Caco-2 (cell line): Measurements from ENCODE around the gene PHF5A. TPM values are rescaled to one million over a fixed set of nuclear protein-coding genes. Genes with fewer than 3 reads are reported as not detected.
"Not testable (repeated sequence)": the region's sequence is repeated elsewhere in the genome, so short reads cannot be mapped to it uniquely, and the experiment has no call there.

ENCODE experiments used
- BruUV-seq: library from RNA; stranded (reverse); fragments of 400-500 nt; replicated peaks from 2 replicates; lab custom pipeline; 2021; lab: Mats Ljungman, UMichigan
- CTCF ChIA-PET: fragments of 300-600 bp; sonication (Branson Sonifier 250); formaldehyde crosslinking; loops from one replicate; lab custom pipeline; 2022; ENCODE audit warnings: antibody characterized with exemption; lab: Charles Lee
- POLR2A ChIA-PET: fragments of 300-600 bp; sonication (Branson Sonifier 250); formaldehyde crosslinking; loops from one replicate; lab custom pipeline; 2022; ENCODE audit warnings: antibody characterized with exemption; lab: Charles Lee
- DNase-seq, 2 experiments: peaks; one replicate each; pipeline versions ENCODE4 v3.0.0 to v3.0.0-alpha.2; 2020 to 2022
- H3K27me3 ChIP-seq: replicated peaks from 2 replicates; pipeline ENCODE4 v1.6.0; 2011; ENCODE audit warnings: low read length; ENCODE audit not compliant: control insufficient read depth, insufficient read depth
- H3K36me3 ChIP-seq: 2 replicates; pipeline ENCODE4 v1.5.1; 2011; ENCODE audit warnings: low read length; ENCODE audit not compliant: control insufficient read depth, insufficient read depth
- H3K4me1 ChIP-seq: fragments of 250-450 bp; sonication (Bioruptor Pico); 2 replicates; pipeline ENCODE4 v1.5.1; 2020; ENCODE audit warnings: mild to moderate bottlenecking
- H3K4me3 ChIP-seq: 2 replicates; pipeline ENCODE4 v1.5.1; 2011; ENCODE audit warnings: low read depth, mild to moderate bottlenecking, control low read depth, low read length
- H3K9me3 ChIP-seq: fragments of 250-450 bp; sonication (Bioruptor Pico); 2 replicates; pipeline ENCODE4 v1.5.1; 2020; ENCODE audit warnings: mild to moderate bottlenecking, moderate library complexity
- H3K27ac Mint-ChIP-seq: one replicate; pipeline ENCODE4 v1.8.0; 2022; ENCODE audit warnings: mixed read lengths; ENCODE audit not compliant: unreplicated experiment
- H3K27me3 Mint-ChIP-seq: one replicate; pipeline ENCODE4 v1.8.0; 2022; ENCODE audit warnings: mixed read lengths; ENCODE audit not compliant: insufficient read depth, unreplicated experiment
- H3K36me3 Mint-ChIP-seq: one replicate; pipeline ENCODE4 v1.8.0; 2022; ENCODE audit warnings: mild to moderate bottlenecking, mixed read lengths; ENCODE audit not compliant: insufficient read depth, unreplicated experiment
- H3K4me1 Mint-ChIP-seq: one replicate; pipeline ENCODE4 v1.8.0; 2022; ENCODE audit warnings: low read depth, mixed read lengths; ENCODE audit not compliant: unreplicated experiment
- H3K4me3 Mint-ChIP-seq: one replicate; pipeline ENCODE4 v1.8.0; 2022; ENCODE audit warnings: mild to moderate bottlenecking, moderate library complexity, mixed read lengths; ENCODE audit not compliant: unreplicated experiment
- H3K9me3 Mint-ChIP-seq: one replicate; pipeline ENCODE4 v1.8.0; 2022; ENCODE audit warnings: mixed read lengths; ENCODE audit not compliant: unreplicated experiment
- intact Hi-C: fragments of 100-400 bp; cut with micrococcal nuclease; formaldehyde crosslinking; loops from one replicate; pipeline ENCODE4 v1.10.0; 2022; ENCODE audit not compliant: unreplicated experiment
- total RNA-seq: library from RNA; stranded (reverse); gene quantifications from 2 replicates; pipeline ENCODE4 v1.2.3, GENCODE V29; 2022
- TF ChIP-seq, protein P1 (sequence below), 2 experiments: fragments of 200-600 bp in 1 of 2; IDR thresholded peaks; 1 replicate in 1 of 2; 2 replicates in 1 of 2; pipeline versions ENCODE4 v1.5.1 to v1.8.0; 2011 to 2022; ENCODE audit warnings: antibody characterized with exemption in 1 of 2, control low read depth in 1 of 2, inconsistent platforms in 1 of 2, low read depth in 1 of 2, low read length in 1 of 2, mild to moderate bottlenecking in 1 of 2, moderate library complexity in 1 of 2; ENCODE audit not compliant: insufficient read depth in 1 of 2, severe bottlenecking in 1 of 2, unreplicated experiment in 1 of 2

PHF5A gene
- total RNA-seq, 1 experiment from 2014 or later = 78.6 TPM

DNA sequence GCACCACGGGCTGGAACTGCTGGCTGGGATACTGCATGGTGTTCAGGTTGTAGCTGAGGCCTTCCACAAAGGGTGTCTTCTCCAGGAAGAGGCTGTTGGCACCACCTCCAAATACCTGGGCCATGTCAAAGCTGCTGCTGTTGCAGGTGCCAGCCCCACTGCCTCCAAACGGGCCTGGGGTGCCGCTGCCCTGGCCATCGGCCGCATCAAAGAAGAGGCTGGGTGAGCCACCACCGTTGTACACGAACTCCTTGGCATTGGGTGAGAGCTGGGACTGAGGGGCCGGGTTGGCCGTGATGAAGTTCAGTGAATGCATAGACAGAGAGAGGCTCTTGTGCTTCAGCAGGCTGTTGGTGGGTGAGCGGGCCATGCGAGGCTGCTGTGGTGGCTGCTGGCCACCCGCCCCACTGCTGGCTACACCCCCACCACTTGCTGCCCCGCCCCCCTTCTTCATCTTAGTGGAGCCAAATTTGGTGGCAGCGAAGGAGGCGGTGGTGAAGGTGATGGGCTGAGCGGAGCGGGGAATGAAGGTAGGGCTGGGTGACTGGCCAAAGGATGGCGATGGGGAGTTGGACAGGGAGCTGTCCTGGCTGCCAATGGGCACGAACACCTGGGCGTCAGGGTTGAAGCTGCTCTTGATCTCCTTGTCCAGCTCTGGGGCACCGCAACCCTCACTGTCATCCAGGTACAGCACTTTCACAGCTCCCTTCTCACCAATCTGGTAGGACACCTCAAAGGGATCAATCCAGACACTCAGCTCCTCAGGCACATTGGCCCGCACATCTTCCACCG is 32.0 kb downstream of the PHF5A start:
- ChIA-PET POLR2A (interaction anchor here (0.6 kb wide), 1 partner anchor 909 kb away, joined by 6 read pairs; no protein-coding TSS in a partner anchor), CTCF (no interaction called here)
- intact Hi-C loops = no loop called here
- no TSS peak for BruUV-seq
- Histone ChIP-seq H3K9me3 (no peaks in the 10 kb centered on the region), H3K4me3 (no peak overlapping the region), H3K27me3 (no peaks in the 10 kb centered on the region), H3K36me3 (peaks cover 3% of the 10 kb centered on the region), H3K4me1 (no peaks in the 10 kb centered on the region)
- no peaks in the 10 kb centered on the region for H3K27me3 Mint-ChIP-seq
- no peak for DNase-seq
- peaks cover 84% of the 10 kb centered on the region for H3K36me3 Mint-ChIP-seq
- TF ChIP-seq, protein P1, sequence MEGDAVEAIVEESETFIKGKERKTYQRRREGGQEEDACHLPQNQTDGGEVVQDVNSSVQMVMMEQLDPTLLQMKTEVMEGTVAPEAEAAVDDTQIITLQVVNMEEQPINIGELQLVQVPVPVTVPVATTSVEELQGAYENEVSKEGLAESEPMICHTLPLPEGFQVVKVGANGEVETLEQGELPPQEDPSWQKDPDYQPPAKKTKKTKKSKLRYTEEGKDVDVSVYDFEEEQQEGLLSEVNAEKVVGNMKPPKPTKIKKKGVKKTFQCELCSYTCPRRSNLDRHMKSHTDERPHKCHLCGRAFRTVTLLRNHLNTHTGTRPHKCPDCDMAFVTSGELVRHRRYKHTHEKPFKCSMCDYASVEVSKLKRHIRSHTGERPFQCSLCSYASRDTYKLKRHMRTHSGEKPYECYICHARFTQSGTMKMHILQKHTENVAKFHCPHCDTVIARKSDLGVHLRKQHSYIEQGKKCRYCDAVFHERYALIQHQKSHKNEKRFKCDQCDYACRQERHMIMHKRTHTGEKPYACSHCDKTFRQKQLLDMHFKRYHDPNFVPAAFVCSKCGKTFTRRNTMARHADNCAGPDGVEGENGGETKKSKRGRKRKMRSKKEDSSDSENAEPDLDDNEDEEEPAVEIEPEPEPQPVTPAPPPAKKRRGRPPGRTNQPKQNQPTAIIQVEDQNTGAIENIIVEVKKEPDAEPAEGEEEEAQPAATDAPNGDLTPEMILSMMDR (IDR thresholded peaks at IDR 0.05; ENCODE audit: insufficient read depth in 1 of 2, low read depth in 1 of 2, low read length in 1 of 2, severe bottlenecking in 1 of 2, unreplicated experiment in 1 of 2) = no peak
- no peak overlapping the region for H3K27ac Mint-ChIP-seq
- H3K4me1 Mint-ChIP-seq = no peaks in the 10 kb centered on the region
- no peak overlapping the region for H3K4me3 Mint-ChIP-seq
- H3K9me3 Mint-ChIP-seq = no peaks in the 10 kb centered on the region

DNA sequence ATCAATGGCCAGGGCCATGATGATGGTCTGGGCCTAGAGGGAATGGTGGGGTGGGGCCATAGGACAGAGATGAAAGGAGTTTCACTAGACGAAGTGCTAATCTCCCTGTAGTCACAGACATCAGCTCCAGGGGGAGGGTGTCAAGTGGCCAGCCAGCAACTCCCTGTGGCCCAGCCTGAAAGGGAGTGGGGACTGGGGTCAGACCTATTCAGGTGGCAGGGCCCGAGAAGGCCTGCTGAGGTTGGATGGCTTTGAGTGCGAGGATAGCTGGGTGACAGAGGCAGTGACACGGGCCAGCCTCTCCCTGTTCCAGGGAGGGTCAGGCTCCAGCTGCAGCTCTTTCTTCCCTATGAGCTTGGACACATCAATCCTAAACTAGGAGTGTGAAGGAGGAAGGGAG is 32.9 kb downstream of the PHF5A start:
- no peak for DNase-seq
- Mint-ChIP-seq H3K9me3 (no peaks in the 10 kb centered on the region), H3K4me1 (no peaks in the 10 kb centered on the region), H3K4me3 (no peak overlapping the region), H3K36me3 (peaks cover 84% of the 10 kb centered on the region), H3K27ac (no peak overlapping the region), H3K27me3 (no peaks in the 10 kb centered on the region)
- Histone ChIP-seq H3K27me3 (no peaks in the 10 kb centered on the region), H3K36me3 (peaks cover 3% of the 10 kb centered on the region), H3K4me1 (no peaks in the 10 kb centered on the region), H3K4me3 (no peak overlapping the region), H3K9me3 (no peaks in the 10 kb centered on the region)
- CTCF ChIA-PET = interaction anchor here (0.6 kb wide), 1 partner anchor 48 kb away, joined by 9 read pairs; no protein-coding TSS in a partner anchor
- POLR2A ChIA-PET = no interaction called here
- TF ChIP-seq, protein P1 (IDR thresholded peaks at IDR 0.05; ENCODE audit: insufficient read depth in 1 of 2, low read depth in 1 of 2, low read length in 1 of 2, severe bottlenecking in 1 of 2, unreplicated experiment in 1 of 2) = no peak
- intact Hi-C loops = no loop called here
- no TSS peak for BruUV-seq

DNA sequence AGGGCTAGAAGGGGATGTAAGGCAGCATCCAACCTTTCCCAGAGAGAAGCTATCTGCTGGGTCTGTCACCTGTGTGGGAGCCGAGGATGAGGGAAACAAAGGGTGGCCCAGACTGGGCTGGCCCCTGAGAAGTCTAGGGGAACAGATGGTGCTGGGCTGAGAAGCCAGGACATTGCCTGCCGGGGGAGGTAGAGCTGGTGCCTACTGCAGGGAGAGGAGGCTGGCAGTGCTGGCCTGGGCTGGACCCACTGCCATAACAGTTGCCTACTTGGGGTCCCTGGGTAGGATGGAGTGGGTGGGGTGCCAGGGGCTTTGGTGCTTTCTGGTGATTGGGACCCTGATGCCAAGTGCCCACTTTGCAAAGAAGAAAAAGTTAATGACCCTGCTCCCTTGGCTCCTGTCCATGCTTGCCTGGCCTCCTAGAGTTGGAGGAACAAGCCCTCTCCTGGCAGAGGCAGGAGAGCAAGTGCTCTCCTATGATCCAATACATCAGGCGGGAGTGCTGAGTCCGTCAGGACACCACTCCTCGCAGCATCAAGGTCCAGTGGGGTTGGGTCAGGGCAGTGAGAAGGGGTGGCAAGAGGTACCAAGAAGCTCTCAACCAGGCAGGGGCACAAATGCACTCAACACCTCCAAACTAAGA is 34.0 kb downstream of the PHF5A start:
- H3K4me3 Mint-ChIP-seq, BruUV-seq, H3K27me3 Mint-ChIP-seq, H3K9me3 Mint-ChIP-seq, intact Hi-C loops, CTCF ChIA-PET, H3K27ac Mint-ChIP-seq, H3K9me3 ChIP-seq, H3K4me1 ChIP-seq, DNase-seq, H3K27me3 ChIP-seq, H3K4me1 Mint-ChIP-seq, H3K36me3 ChIP-seq, H3K4me3 ChIP-seq: not testable (repeated sequence)
- POLR2A ChIA-PET = interaction anchor here (0.5 kb wide), 1 partner anchor 28 kb away, joined by 3 read pairs; no protein-coding TSS in a partner anchor
- peaks cover 82% of the 10 kb centered on the region for H3K36me3 Mint-ChIP-seq

DNA sequence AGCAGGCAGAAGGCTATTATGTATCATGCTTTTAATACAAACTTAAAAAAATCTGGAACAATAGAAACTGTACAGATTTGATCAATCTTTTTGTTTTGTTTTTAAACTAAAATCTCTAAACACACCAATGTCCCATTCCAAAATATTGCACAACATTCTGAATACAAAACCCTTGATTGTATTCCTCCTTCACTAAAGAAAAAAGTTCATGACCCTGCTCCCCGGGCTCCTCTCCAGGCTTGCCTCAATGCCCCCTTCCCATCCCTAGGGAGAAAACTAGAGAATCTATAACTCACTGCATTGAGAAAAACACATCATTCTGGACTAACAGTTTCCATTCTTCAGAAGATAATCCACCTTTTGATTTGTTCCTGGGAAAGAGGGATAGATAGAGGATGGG is 35.0 kb downstream of the PHF5A start:
- DNase-seq, H3K4me1 ChIP-seq, H3K27me3 Mint-ChIP-seq, H3K9me3 Mint-ChIP-seq, BruUV-seq, CTCF ChIA-PET, H3K4me3 ChIP-seq, H3K36me3 ChIP-seq, H3K27ac Mint-ChIP-seq, H3K27me3 ChIP-seq, H3K4me1 Mint-ChIP-seq, H3K9me3 ChIP-seq, intact Hi-C loops, H3K4me3 Mint-ChIP-seq: not testable (repeated sequence)
- H3K36me3 Mint-ChIP-seq = peaks cover 72% of the 10 kb centered on the region
- POLR2A ChIA-PET = interaction anchor here (0.6 kb wide), 1 partner anchor 52 kb away, joined by 6 read pairs; the partner anchor contains the start of gene TEF
